Ishikawa (cell line): ENCODE data around the gene PSMD14.
A peak's percentile ranks its signal among the peaks of the same experiment; 100 is the strongest.

ENCODE experiments used
- CEBPB ChIP-seq: IDR thresholded peaks from 2 replicates; pipeline ENCODE4 v1.6.1; 2012
- CREB1 ChIP-seq: IDR thresholded peaks from 2 replicates; pipeline ENCODE4 v1.6.1; 2012; ENCODE audit warnings: low read depth
- EGR1 ChIP-seq: IDR thresholded peaks from 2 replicates; pipeline ENCODE4 v1.6.1; 2012
- EP300 ChIP-seq: IDR thresholded peaks from 2 replicates; pipeline ENCODE4 v1.6.1; 2012; ENCODE audit warnings: borderline replicate concordance
- FOXM1 ChIP-seq: IDR thresholded peaks from 2 replicates; pipeline ENCODE4 v1.6.1; 2012; ENCODE audit warnings: low read depth, borderline replicate concordance
- NFIC ChIP-seq: IDR thresholded peaks from 2 replicates; pipeline ENCODE4 v1.6.1; 2012
- RAD21 ChIP-seq: IDR thresholded peaks from 2 replicates; pipeline ENCODE4 v1.6.1; 2012; ENCODE audit warnings: low read depth
- TAF1 ChIP-seq: IDR thresholded peaks from 2 replicates; pipeline ENCODE4 v1.6.1; 2012; ENCODE audit warnings: low read depth, mild to moderate bottlenecking
- TCF12 ChIP-seq: IDR thresholded peaks from 2 replicates; pipeline ENCODE4 v1.6.1; 2012; ENCODE audit warnings: low read depth
- TEAD4 ChIP-seq: IDR thresholded peaks from 2 replicates; pipeline ENCODE4 v1.6.1; 2012
- YY1 ChIP-seq: IDR thresholded peaks from 2 replicates; pipeline ENCODE4 v1.6.1; 2012; ENCODE audit warnings: low read depth
- ZBTB7A ChIP-seq: IDR thresholded peaks from 2 replicates; pipeline ENCODE4 v1.6.1; 2012; ENCODE audit warnings: low read depth
- TF ChIP-seq, protein P1 (sequence below): IDR thresholded peaks from 2 replicates; pipeline ENCODE4 v1.6.1; 2012
- TF ChIP-seq, protein P2 (sequence below): IDR thresholded peaks from 2 replicates; pipeline ENCODE4 v1.6.1; 2012
- TF ChIP-seq, protein P3 (sequence below): IDR thresholded peaks from 2 replicates; pipeline ENCODE4 v1.6.1; 2012; ENCODE audit warnings: low read depth, mild to moderate bottlenecking

The PSMD14 gene

DNA sequence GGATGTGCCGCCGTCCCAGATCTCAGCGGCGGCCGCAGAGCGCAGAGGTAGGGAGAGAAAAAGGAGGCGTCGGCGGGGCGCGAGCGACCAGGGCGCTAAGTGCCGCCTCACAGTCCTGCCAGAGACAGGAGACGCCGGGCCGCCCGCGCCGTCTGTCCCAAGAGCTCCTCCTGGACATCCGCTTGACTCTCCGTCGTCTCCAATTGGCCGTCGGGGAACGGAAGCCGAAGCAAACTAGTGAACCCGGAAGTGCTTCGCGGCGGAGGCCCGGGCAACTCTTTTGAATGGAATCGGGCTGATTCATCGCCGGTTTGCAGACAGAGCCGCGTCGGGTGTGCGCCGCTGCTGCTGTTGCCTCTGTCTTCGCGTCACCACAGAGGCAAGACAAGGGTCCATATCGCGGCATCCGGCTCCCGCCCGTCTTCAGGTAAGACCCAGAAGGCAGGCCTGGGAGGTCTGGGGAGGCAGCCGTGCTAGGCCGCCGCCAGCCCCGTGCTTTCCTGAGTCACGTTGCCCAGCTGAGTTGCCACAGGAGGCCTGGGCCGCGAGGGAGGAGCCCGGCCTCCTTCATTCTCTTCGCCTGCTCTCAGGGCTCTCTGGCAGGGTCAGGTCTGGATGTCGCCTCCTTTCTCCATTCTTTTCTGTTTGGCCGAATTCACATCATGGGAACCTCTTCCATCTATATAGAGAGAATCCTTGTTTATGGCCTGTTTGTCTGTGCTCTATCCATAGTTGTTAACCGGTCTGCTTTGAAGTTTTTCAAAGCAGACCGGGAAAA lies at the start of gene PSMD14:
PSMD14 (plus strand) TSS at position 248 of the 778 bp plus-strand sequence. CDS start 10,401 bp downstream, outside the sequence.
- TF ChIP-seq CEBPB: no peak
- TF ChIP-seq NFIC: no peak
- peak; percentile 62 for TF ChIP-seq FOXM1
- TF ChIP-seq EP300: no peak
- peak; percentile 95 for TF ChIP-seq TAF1
- TF ChIP-seq CREB1: no peak
- no peak for TF ChIP-seq EGR1
- TF ChIP-seq, protein P1, sequence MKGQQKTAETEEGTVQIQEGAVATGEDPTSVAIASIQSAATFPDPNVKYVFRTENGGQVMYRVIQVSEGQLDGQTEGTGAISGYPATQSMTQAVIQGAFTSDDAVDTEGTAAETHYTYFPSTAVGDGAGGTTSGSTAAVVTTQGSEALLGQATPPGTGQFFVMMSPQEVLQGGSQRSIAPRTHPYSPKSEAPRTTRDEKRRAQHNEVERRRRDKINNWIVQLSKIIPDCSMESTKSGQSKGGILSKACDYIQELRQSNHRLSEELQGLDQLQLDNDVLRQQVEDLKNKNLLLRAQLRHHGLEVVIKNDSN: peak; percentile 36; the same call in 1 of the 2 replicates
- TF ChIP-seq TCF12: peak; percentile 56; the same call in 1 of the 2 replicates
- TF ChIP-seq ZBTB7A: no peak
- peak; percentile 52; the same call in 1 of the 2 replicates for TF ChIP-seq YY1
- TF ChIP-seq, protein P2, sequence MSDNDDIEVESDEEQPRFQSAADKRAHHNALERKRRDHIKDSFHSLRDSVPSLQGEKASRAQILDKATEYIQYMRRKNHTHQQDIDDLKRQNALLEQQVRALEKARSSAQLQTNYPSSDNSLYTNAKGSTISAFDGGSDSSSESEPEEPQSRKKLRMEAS: peak; percentile 75
- TF ChIP-seq, protein P3, sequence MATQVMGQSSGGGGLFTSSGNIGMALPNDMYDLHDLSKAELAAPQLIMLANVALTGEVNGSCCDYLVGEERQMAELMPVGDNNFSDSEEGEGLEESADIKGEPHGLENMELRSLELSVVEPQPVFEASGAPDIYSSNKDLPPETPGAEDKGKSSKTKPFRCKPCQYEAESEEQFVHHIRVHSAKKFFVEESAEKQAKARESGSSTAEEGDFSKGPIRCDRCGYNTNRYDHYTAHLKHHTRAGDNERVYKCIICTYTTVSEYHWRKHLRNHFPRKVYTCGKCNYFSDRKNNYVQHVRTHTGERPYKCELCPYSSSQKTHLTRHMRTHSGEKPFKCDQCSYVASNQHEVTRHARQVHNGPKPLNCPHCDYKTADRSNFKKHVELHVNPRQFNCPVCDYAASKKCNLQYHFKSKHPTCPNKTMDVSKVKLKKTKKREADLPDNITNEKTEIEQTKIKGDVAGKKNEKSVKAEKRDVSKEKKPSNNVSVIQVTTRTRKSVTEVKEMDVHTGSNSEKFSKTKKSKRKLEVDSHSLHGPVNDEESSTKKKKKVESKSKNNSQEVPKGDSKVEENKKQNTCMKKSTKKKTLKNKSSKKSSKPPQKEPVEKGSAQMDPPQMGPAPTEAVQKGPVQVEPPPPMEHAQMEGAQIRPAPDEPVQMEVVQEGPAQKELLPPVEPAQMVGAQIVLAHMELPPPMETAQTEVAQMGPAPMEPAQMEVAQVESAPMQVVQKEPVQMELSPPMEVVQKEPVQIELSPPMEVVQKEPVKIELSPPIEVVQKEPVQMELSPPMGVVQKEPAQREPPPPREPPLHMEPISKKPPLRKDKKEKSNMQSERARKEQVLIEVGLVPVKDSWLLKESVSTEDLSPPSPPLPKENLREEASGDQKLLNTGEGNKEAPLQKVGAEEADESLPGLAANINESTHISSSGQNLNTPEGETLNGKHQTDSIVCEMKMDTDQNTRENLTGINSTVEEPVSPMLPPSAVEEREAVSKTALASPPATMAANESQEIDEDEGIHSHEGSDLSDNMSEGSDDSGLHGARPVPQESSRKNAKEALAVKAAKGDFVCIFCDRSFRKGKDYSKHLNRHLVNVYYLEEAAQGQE: no peak; the same call in 1 of the 2 replicates
- TF ChIP-seq TEAD4: 0 out of 2 replicates have a peak, but pooled peaks have one; percentile 40
- TF ChIP-seq RAD21: no peak

DNA sequence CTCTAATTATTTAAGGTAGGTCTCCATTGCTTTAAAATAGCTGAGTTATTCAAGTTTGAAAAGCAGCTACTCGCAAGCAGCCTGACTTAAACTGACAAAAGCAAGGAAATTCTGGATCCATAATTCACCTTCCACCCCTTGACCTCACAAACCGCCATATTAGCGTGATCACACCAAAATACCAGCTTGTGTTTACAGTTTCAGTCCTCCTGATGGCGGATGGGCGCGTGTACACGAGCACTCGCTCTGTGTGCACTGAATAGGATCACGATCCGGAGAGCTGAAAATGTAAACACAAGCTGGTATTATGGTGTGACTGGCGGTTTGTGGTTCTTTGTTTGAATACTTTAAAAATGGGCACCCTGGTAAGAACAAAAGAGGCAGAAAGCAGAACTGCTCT lies 42.4 kb upstream of the PSMD14 start:
- TF ChIP-seq TCF12: no peak
- TF ChIP-seq, protein P3: no peak
- no peak for TF ChIP-seq CREB1
- TF ChIP-seq ZBTB7A: no peak
- TF ChIP-seq TEAD4: no peak
- TF ChIP-seq, protein P1: no peak
- no peak for TF ChIP-seq RAD21
- no peak for TF ChIP-seq CEBPB
- no peak for TF ChIP-seq NFIC
- TF ChIP-seq EP300: no peak
- no peak for TF ChIP-seq EGR1
- no peak for TF ChIP-seq TAF1
- no peak for TF ChIP-seq FOXM1
- no peak for TF ChIP-seq YY1
- TF ChIP-seq, protein P2: no peak

DNA sequence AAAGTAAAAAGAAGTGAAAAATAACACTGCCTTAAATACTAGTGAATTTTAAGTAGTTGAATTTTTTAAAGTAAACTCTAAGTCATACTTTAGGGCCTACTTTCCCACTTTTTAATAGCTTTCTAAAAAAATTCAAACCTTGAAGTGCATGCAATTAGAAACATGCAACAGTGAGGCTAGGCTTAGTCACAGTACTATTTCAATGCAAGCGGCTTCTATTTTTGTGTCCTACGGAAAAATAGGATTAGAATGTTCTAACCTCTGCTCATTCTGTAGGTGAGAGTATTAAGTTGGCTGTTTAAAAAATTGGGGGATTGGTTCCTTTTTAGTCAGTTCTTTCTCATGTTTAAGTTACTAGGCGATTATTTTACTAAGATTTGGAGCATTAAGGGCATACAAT lies 39.1 kb upstream of the PSMD14 start:
- TF ChIP-seq TCF12 (no peak), TAF1 (no peak), ZBTB7A (no peak), EP300 (no peak), FOXM1 (no peak), CREB1 (no peak)

DNA sequence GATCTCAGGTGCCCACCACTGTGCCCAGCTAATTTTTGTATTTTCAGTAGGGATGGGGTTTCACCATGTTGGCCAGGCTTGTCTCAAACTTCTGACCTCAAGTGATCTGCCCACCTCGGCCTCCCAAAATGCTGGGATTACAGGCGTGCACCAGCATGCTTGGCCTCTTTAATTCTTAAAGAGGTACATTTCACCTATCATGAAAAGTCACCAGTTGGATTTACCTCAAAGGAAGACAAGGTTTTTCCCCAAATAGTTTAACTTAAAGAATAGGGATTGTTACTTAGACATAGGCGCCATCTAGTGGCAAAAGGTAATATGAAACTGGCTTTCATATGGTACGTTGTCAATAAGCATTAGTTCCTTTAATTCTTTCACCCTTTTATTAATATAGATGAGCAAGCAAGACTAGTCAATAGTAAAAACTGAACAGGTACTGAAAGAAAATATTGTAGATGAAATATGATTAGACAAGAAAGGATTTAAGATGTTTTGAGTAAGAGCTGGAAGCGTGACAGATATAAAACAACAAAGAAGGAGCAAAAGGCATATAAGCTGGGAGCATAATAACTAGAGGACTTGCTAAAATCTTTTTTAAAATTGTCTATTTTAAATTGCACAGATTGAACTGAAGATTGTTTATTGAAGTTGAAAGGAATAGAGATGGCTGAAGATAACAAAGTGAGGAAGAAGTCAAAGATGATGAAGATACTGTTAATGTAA lies 35.0 kb upstream of the PSMD14 start:
- TF ChIP-seq YY1 (no peak), RAD21 (peak; percentile 78)

DNA sequence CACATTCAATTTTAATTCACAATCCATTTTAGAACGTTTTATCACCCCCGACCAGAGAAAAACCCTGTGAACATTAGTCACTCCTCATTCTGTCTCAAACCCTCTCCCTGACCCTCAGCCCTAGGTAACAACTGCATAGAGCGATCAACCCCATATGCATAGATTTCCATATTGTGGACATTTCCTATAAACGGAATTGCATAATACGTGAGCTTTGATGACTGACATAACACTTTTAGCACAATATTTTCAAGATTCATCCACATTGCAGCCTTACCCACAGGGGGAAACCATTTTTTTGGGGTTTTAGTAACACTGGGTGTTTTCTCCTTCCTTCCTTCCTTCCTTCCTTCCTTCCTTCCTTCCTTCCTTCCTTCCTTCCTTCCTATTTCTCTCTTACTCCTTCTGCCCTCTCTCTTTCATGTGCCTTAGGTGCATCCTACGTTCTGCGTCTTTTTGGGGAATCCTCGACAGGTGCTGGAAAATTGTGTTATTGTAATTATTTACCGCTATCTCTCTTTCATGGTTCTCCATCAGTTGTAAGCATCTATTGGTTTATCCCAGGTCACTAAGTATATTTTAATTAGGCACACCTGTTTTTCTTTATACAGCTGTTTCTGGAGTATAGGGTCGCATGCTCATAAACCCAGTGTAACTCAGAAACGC lies 29.5 kb upstream of the PSMD14 start:
- 0 out of 2 replicates have a peak, but pooled peaks have one; percentile 23 for TF ChIP-seq CEBPB
